Common myeloid progenitor, CD34-positive (primary cell): ENCODE measurements around the gene TMEM167B.
A peak's percentile ranks its signal among the peaks of the same experiment; 100 is the strongest.

Experiments
- CTCF ChIA-PET: fragments of 350-600 bp; sonication (Branson Sonifier 250); formaldehyde crosslinking; loops from one replicate; lab custom pipeline; 2021; ENCODE audit warnings: antibody characterized with exemption; lab: Charles Lee
- POLR2A ChIA-PET: fragments of 350-600 bp; sonication (Branson Sonifier 250); formaldehyde crosslinking; loops from one replicate; lab custom pipeline; 2021; ENCODE audit warnings: antibody characterized with exemption; lab: Charles Lee
- DNase-seq, 3 donors: peaks; one replicate each; pipeline versions ENCODE4 v3.0.0 to v3.0.0-alpha.2; 2013
- H3K27ac ChIP-seq, 2 experiments: 1 replicate in 1 of 2; 2 replicates in 1 of 2; pipeline ENCODE4 v1.7.0; 2013; ENCODE audit warnings: inconsistent platforms in 2 of 2, low read length in 2 of 2, mild to moderate bottlenecking in 2 of 2, low read depth in 1 of 2, moderate library complexity in 1 of 2; ENCODE audit not compliant: severe bottlenecking in 2 of 2, insufficient read depth in 1 of 2, poor library complexity in 1 of 2
- H3K27me3 ChIP-seq, 5 experiments: replicated peaks in 2 of 5; 1 replicate in 3 of 5; 2 replicates in 2 of 5; pipeline versions ENCODE4 v1.6.1 to v1.7.0; 2013; ENCODE audit warnings: low read length in 4 of 5, mild to moderate bottlenecking in 2 of 5, moderate library complexity in 2 of 5, inconsistent platforms in 1 of 5; ENCODE audit not compliant: insufficient read depth in 5 of 5, control insufficient read depth in 4 of 5
- H3K36me3 ChIP-seq, 4 experiments: 1 replicate in 2 of 4; 2 replicates in 2 of 4; pipeline versions ENCODE4 v1.6.1 to v1.7.0; 2013; ENCODE audit warnings: low read length in 3 of 4, control low read depth in 1 of 4, mild to moderate bottlenecking in 1 of 4; ENCODE audit not compliant: control insufficient read depth in 4 of 4, insufficient read depth in 4 of 4
- H3K4me1 ChIP-seq, 4 experiments: 1 replicate in 3 of 4; 2 replicates in 1 of 4; pipeline versions ENCODE4 v1.6.1 to v1.7.1; 2013; ENCODE audit warnings: low read length in 3 of 4, mild to moderate bottlenecking in 3 of 4, control low read depth in 1 of 4, inconsistent platforms in 1 of 4, moderate library complexity in 1 of 4; ENCODE audit not compliant: control insufficient read depth in 4 of 4, insufficient read depth in 4 of 4; ENCODE audit errors: control extremely low read depth in 1 of 4
- H3K4me3 ChIP-seq, 7 experiments: 1 replicate in 4 of 7; 2 replicates in 3 of 7; pipeline versions ENCODE4 v1.5.1 to v1.7.0; 2013; ENCODE audit warnings: mild to moderate bottlenecking in 7 of 7, low read length in 6 of 7, moderate library complexity in 6 of 7, inconsistent platforms in 2 of 7, low read depth in 2 of 7, control low read depth in 1 of 7; ENCODE audit not compliant: insufficient read depth in 4 of 7, control insufficient read depth in 1 of 7; ENCODE audit errors: extremely low read depth in 1 of 7
- H3K9me3 ChIP-seq, 5 experiments: 1 replicate in 4 of 5; 2 replicates in 1 of 5; pipeline versions ENCODE4 v1.6.1 to v1.7.1; 2013; ENCODE audit warnings: low read length in 4 of 5, mild to moderate bottlenecking in 2 of 5, inconsistent platforms in 1 of 5, low read depth in 1 of 5, moderate library complexity in 1 of 5; ENCODE audit not compliant: control insufficient read depth in 4 of 5, insufficient read depth in 2 of 5; ENCODE audit errors: control extremely low read depth in 1 of 5
- WGBS: methylation state at CpG from one replicate; pipeline ENCODE4 v1.1.5; 2013; ENCODE audit not compliant: insufficient coverage; 5-methylcytosine and 5-hydroxymethylcytosine counted together

The TMEM167B gene

GRCh38 chr1:109091839-109092193, 1.3 kb downstream of the TMEM167B start:
- no CpG with 5 or more reads among the region's 1 CpG for WGBS

GRCh38 chr1:109094377-109094803, 3.8 kb downstream of the TMEM167B start:
- Histone ChIP-seq H3K4me3 (no peak overlapping the region), H3K27ac (no peak overlapping the region), H3K4me1 (peaks cover 13 to 28% (median 19%) of the 10 kb centered on the region in 4 experiments), H3K9me3 (no peaks in the 10 kb centered on the region), H3K27me3 (no peaks in the 10 kb centered on the region), H3K36me3 (peaks cover 9 to 23% (median 20%) of the 10 kb centered on the region in 4 experiments)
- DNase-seq = no peak
- ChIA-PET POLR2A (no interaction called here), CTCF (no interaction called here)
- 100% methylated on average over 3 of the region's 7 CpGs for WGBS

More at GRCh38 chr1:109091839-109092193, 1.3 kb downstream of the TMEM167B start:
- Histone ChIP-seq H3K9me3 (no peaks in the 10 kb centered on the region), H3K4me1 (peaks cover 13 to 28% (median 19%) of the 10 kb centered on the region in 4 experiments), H3K36me3 (peaks cover 9 to 23% (median 18%) of the 10 kb centered on the region in 4 experiments), H3K27ac (peak overlapping the region; percentile 83 to 95), H3K27me3 (no peaks in the 10 kb centered on the region), H3K4me3 (peak overlapping the region in 6 of 7 experiments; percentile 68 to 98 (median 84))
- POLR2A ChIA-PET = interaction anchor here (2.7 kb wide), 1 partner anchor 8 kb away, joined by 25 read pairs; no protein-coding TSS in a partner anchor
- peak in 2 of 3 donors; percentile 64 to 65 for DNase-seq
- CTCF ChIA-PET = interaction anchor here (1.2 to 2.9 kb wide), 4 partner anchors 8 to 20 kb away, joined by 3 to 19 read pairs (median 12); a partner anchor contains a TSS

- WGBS = 100% methylated on average over 1 of the region's 1 CpG
- no peak overlapping the region for H3K4me3 ChIP-seq
- peaks cover 11 to 28% (median 19%) of the 10 kb centered on the region in 4 experiments for H3K4me1 ChIP-seq
- no peaks in the 10 kb centered on the region for H3K9me3 ChIP-seq
- no peaks in the 10 kb centered on the region for H3K27me3 ChIP-seq
- H3K36me3 ChIP-seq = peaks cover 9 to 23% (median 20%) of the 10 kb centered on the region in 4 experiments
- H3K27ac ChIP-seq = no peak overlapping the region
- ChIA-PET CTCF (no interaction called here), POLR2A (no interaction called here)
- no peak for DNase-seq
Measured at GRCh38 chr1:109094871-109095270, 4.3 kb downstream of the TMEM167B start.

GRCh38 chr1:109095631-109096030, 5.1 kb downstream of the TMEM167B start:
- Histone ChIP-seq H3K36me3 (peaks cover 9 to 23% (median 20%) of the 10 kb centered on the region in 4 experiments), H3K4me1 (peaks cover 9 to 27% (median 16%) of the 10 kb centered on the region in 4 experiments), H3K9me3 (no peaks in the 10 kb centered on the region), H3K27ac (no peak overlapping the region), H3K4me3 (no peak overlapping the region), H3K27me3 (no peaks in the 10 kb centered on the region)
- no CpG with 5 or more reads among the region's 1 CpG for WGBS
- ChIA-PET CTCF (interaction anchor here (1.0 to 1.8 kb wide), 4 partner anchors 19 to 56 kb away, joined by 3 to 5 read pairs (median 4); no protein-coding TSS in a partner anchor), POLR2A (no interaction called here)
- no peak for DNase-seq

- no peak overlapping the region for H3K27ac ChIP-seq
- no peaks in the 10 kb centered on the region for H3K9me3 ChIP-seq
- ChIA-PET POLR2A (no interaction called here), CTCF (interaction anchor here (1.0 to 1.8 kb wide), 4 partner anchors 19 to 56 kb away, joined by 3 to 5 read pairs (median 4); no protein-coding TSS in a partner anchor)
- H3K4me1 ChIP-seq = peaks cover 11 to 30% (median 16%) of the 10 kb centered on the region in 4 experiments
- H3K27me3 ChIP-seq = no peaks in the 10 kb centered on the region
- H3K36me3 ChIP-seq = peaks cover 9 to 23% (median 20%) of the 10 kb centered on the region in 4 experiments
- WGBS = no CpG with 5 or more reads among the region's 1 CpG
- DNase-seq = no peak
- no peak overlapping the region for H3K4me3 ChIP-seq
Measured at GRCh38 chr1:109096120-109096519, 5.6 kb downstream of the TMEM167B start.

- WGBS = 0% methylated on average over 39 of the region's 77 CpGs
- H3K4me3 ChIP-seq = peak overlapping the region; percentile 70 to 89 (median 79)
- H3K9me3 ChIP-seq = no peaks in the 10 kb centered on the region
- H3K4me1 ChIP-seq = peaks cover 0 to 17% (median 5%) of the 10 kb centered on the region in 4 experiments
- peak overlapping the region; percentile 74 to 91 for H3K27ac ChIP-seq
- no peaks in the 10 kb centered on the region for H3K27me3 ChIP-seq
- ChIA-PET POLR2A (interaction anchor here (0.5 to 2.3 kb wide), 13 partner anchors 9 to 134 kb away, joined by 3 to 25 read pairs (median 4); partner anchors contain the start of genes TAF13, TMEM167B and WDR47), CTCF (interaction anchor here (0.8 to 3.1 kb wide), 14 partner anchors 9 to 94 kb away, joined by 3 to 42 read pairs (median 4); partner anchors contain the start of gene TMEM167B)
- H3K36me3 ChIP-seq = peaks cover 0 to 13% (median 7%) of the 10 kb centered on the region in 4 experiments
- peak; percentile 99 for DNase-seq
Measured at GRCh38 chr1:109099938-109100773, 9.6 kb downstream of the TMEM167B start.
